NCI-H146 treated with DMSO at 0.1 percent for 48 hours (cell line): ENCODE measurements around the gene SMIM12.
A peak's percentile ranks its signal among the peaks of the same experiment; 100 is the strongest.

Experiments
- DNase-seq: peaks from one replicate; lab custom pipeline; 2025; ENCODE audit not compliant: unreplicated experiment; lab: John Stamatoyannopoulos, UW

The SMIM12 gene

DNA sequence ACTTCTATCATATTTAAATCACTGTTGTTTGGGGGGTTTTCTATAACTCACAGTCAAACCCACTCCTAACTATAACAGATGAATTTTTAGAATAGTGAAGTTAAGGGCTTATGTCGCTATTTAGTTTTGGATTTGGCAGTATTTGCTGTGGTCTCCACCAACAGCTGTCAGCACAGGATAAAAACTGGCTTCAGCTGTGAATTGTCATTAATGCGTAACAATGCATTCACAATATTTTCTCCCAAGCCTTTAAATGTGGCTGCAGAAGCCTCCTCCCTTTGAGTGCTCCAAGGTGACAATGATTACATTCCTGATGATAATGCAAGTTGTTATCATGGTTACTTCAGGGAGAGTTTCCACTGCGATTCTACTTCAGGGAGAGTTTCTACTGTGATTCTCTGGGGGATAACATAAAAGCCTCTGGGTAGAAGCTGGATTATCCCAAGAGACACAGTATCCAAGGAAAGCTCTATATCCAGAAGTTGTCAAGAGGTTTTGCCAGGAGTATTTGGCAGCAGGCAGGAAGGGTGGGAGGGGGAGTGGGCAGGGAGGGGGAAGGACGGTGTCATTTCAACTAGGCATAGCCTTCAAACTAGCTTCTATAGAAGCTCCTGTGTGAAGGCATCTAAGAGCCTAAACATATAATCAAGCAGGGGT is 14.9 kb upstream of the SMIM12 start:
- DNase-seq: no peak

DNA sequence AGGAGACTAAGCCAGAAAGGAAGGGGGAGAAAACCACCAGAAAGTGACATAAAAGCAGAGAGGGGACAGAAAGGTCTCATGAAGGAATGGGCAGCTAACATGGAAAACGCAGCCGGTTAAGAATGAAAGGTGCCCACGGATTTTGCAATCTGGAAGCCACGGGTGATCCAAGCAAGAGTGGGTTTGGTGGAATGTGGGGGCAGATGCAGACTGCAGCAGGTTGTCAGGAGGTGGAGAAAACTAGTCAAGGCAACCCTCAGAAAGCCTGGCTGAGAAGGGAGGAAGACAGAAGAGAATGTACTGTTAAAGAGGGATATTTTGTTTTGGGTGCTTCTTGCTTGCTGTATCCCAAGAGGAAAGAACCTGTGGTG is 12.6 kb upstream of the SMIM12 start:
- no peak for DNase-seq

DNA sequence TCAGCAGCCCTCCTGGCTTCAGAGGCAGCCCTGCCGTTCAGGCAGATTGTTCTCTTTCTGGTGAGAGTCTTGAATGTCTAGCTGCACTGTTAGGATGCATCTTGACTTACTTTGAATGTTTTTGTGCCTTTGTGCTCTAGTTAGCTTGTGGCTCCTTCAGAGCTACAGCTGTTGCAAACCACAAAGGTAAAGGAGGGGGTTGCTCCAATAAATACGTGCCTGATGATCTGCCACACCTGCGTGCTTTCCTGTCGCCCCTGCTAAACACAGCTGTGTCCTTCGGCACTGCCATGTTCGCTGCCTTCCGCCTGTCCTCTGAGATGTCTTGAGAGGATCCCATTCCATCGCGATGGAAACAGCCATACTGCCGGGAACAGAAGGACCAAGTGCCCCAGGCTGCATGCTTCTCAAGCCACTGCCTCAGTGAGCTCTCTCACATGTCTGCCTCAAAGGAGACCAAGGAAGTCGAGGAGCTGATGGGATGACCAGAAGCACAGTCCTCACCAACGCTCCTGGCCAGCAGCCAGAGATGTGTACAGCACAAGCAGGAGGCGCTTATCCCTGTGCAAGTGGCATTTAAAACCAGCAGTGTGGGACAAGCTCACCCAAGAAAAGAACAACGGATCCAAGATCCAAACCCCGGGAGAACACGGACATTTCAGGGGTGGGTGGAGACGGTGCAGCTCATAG is 12.0 kb upstream of the SMIM12 start:
- DNase-seq: no peak

DNA sequence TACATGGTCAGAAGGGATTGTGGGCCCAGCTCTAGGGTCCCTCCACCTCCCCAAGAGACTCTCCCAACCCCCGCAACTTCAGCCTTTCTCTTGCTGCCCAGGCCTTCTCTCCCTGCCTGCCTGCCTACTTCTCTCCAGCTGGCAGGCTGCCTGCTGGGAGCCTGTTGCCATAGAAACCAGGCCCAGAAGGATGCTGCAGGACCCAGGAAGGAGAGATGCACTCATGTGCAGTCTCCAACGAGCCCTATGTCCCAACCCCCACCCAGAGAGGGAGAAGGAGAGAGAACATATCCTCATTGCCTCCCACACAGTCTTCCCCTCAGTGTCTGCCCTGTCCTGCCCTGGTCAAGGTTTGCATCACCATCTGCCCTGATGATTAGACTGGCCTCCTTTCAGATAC is 10.8 kb upstream of the SMIM12 start:
- DNase-seq: no peak

DNA sequence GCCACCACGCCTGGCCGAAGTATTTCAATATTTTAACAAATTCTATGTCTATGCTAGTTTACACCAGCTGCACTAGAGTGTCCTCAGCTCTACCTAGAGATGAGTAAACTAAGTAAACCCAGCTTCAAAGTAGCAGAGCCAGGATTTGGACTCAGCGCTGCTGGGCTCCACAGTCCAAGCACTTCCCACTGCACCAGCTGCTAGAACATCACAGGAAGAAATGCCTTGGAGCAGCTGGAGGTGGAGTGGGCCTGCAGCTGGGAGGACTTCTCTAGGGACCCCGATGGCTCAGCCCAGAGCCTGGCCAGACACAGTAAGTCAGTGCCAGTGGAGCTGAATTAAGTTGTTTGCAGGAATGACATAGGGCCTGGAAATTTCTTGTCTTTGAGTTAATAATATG is 10.2 kb upstream of the SMIM12 start:
- DNase-seq: no peak

DNA sequence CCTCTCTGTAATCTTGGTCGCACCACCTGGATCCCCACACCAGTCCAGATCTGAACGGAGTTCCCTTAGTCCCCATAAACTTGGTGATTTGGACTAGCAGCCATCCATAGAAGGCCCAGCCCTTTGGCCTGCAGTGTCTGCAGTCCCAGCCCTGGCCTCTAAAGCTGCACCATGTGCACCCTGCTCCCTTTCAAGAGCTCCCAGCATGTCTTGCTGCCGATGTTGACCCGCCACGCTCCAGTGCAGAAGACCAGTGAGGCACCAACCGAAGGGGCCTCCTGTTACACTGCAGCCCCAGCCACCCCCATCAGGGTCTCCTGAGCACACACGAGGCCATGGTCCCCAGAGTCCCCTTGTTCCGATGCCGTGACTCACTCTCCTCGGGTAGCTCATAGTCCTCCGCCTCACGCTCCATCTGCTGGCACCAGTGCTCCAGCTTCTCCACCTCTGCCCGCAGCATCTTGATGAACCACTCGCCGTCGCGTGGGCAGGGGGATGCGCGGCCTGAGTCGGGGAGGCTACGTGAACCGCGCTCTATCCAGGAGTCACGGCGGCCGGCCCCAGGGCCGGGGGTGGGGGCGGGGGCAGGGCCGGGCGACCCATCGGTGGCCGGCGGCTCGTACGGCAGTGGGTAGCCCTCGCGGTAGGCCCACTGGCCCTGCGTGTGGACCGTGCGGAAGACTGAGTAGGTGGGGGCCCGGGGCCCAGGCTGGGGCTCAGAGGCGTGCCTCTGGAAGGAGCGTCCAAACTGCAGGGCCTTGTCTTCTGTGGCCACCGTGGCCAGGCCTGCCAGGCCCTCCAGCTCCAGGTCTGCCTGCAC is 8.9 kb upstream of the SMIM12 start:
- DNase-seq: no peak

DNA sequence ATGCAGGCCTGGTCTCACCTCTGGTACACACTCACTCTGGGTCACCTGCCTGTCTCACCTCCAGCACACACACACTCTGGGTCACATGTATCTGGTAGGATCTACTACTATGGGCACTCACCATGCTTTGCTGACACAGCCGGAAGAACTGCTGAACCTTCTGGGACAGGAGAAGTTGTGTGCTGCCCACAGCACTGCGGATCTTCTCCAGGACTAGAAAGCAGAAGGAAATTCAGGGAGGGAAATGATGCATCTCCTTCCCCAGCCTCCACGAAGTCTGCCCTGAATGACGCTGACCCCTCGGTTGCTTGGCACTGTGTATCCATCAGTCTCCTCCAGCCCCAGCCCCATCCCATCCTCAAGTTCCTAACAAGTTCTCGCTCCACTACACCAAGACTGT is 7.9 kb upstream of the SMIM12 start:
- DNase-seq: no peak

DNA sequence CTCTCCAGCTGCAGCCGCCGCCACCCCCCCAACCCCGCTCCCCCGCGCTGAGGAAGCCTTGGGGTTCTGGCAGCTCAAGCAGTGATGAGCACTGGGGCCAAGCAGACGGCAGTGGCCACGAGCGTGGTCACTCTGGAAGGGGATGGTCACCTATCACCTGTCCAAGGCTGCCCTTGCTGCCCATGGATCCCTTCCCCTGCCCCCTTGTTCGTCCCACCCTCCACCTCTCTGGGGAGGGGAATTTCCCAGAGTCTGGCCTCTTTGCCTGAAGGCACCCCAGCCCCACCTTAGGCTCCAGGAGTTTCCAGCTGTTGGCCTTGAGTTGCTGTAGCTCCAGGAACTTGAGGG is 7.2 kb upstream of the SMIM12 start:
- no peak for DNase-seq

DNA sequence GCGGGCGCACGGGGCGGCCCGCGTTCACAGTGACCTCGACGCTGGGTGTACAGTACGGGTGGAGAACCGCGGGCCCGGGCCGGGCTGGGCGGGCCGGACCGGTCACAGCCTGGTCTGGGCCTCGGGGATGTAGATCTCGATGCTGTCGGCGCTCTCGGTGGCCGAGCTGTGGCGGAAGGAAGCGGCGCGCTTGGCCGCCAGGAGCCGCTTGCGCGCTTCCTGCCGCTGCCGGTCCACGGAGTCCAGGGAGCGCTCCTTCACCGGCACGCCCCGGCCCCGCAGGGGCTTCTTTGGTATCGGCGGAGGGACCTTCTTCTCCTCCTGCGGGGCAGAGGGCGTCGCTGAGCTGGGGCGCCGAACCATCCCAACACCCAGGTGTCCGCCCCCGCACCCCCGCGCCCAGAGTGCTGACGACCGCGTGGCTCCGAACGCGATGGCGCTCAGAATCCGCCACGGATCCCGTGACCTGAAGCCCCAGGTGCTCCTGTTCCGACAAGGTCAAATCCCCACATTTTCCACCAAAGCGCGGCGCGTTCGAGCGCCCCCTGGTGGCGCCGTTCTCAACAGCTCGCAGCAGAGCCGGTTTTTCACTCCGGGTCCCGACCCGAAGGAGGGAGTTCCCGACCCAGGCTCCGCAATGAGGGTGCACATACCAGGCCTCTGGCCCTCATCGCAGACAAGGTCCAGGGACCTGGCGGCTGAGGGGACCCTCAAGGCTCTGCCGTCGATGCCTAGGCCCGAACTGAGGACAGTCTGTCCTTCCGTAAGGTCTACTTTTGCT is 6.6 kb upstream of the SMIM12 start:
- DNase-seq: no peak

DNA sequence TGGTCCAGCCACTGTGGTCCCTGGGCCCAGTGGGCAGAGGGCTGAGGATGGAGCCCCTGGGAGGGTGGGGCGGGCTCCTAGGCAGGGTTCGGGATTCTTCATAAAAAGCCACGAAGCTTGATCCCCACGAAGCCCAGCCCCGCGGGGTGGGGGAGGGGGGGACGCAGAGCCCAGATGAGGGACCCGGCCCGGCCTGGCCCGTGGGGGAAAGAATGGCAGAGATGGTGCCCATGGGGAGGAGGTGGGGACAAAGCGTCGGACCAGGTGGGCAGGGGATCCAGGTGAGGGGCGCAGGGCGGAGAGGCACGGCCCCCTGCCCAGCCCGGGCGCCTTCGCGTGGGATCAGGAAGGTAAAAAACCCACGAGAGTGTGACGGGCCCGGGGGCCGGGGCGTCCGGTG is 6.0 kb upstream of the SMIM12 start:
- no peak for DNase-seq

DNA sequence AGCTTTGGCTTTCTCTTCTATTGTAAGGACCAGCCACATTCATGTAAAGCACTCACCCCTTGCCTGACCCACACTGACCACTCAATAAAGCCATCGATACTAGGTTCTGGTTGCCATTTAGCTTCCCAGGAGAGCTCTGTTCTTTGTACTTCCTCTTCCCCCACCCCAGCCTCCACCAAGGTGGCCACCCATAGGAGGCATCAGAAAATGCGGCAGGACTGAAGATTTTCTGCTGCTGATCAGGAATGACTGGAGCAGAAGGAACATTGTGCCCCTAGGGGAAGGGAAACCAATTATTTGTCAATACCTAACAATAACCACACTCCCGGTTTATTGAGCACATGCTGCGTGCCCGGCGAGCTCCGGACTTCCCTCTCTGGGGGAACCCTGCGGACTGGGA is 5.2 kb upstream of the SMIM12 start:
- no peak for DNase-seq

DNA sequence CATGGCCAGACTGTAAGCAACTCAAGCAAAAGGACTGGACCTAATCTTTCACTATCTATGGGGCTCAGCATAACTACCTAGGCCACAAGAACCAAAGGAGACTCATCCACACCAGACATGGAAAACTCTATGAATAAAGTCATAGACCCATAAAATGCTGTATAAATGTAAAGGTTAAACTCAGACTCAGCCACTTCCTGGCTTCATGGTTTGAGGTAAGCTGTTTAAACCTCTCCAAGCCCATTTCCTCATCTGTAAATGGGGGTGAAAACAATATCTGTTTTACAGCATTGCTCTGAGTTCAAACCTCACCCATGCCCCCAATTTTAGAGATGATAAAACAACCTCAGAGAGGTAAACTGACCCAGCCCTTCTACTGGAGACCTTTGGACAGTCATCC is 4.0 kb upstream of the SMIM12 start:
- DNase-seq: no peak

DNA sequence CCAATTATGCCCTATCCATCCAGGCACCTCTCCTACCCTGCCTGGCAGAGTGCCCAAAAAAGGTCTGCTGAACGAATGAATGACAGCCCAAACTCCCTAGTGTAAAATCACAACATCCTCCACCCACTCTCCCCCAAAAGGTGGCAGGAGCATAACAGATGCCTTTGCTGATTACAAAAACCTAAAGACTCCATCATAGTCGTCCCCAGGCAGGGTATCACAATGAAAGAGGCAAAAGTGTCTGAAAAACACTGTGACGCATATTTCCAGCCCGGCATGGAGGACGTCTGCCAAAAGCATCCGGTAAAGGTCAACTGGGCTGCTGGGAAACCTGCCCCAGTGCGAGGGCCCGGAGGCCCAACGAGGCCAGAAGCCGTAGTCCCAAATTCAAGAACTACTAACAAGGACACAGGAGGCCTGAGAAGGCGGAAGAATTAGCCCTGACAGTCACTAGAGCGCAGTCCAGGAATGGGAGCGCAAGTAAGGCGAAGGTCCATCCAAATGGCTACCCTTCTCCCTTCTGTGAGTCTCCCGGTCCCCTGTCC is 576 bp downstream of the SMIM12 start:
- no peak for DNase-seq

DNA sequence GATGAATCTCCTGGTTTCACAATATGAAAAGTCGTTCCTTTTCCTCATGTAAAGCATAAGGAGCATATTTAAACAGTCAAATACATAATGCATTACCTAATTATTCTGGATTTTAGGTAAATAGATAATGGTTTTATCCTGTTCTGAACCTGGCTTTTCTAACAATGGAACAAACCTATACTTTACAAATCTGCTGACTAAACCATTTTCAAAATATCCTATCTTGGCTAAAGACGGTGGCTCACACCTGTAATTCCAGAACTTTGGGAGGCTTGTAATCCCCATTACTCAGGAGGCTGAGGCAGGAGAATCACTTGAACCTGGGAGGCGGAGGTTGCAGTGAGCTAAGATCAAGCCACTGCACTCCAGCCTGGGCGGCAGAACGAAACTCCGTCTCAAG is 2.9 kb downstream of the SMIM12 start:
- DNase-seq: no peak

DNA sequence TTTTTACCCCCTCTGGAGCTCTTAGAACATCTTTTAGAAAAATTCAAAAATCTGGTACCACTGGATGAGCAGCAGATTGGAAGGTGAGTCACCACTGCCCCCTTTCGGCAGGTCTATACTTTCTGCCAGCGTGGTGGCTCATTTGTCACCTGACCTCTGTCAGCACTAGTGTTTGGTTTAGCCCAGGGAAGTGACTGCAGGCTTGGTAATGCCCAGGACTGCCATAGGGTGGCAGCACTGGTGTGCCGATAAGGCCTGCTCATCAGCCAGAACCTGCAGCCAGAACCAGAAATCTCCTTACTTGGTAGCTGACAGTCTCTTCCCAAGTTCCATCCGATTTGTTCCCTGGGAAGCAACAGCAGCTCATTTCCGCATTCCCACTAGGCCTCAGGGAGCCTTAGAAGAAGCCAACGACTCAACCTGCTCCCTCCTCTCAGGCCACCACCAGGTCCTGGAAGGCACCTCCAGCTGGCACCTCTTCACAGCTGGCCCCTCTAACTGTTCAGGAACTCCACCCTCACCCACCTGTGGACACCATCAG is 6.8 kb downstream of the SMIM12 start:
- DNase-seq: peak; percentile 83

DNA sequence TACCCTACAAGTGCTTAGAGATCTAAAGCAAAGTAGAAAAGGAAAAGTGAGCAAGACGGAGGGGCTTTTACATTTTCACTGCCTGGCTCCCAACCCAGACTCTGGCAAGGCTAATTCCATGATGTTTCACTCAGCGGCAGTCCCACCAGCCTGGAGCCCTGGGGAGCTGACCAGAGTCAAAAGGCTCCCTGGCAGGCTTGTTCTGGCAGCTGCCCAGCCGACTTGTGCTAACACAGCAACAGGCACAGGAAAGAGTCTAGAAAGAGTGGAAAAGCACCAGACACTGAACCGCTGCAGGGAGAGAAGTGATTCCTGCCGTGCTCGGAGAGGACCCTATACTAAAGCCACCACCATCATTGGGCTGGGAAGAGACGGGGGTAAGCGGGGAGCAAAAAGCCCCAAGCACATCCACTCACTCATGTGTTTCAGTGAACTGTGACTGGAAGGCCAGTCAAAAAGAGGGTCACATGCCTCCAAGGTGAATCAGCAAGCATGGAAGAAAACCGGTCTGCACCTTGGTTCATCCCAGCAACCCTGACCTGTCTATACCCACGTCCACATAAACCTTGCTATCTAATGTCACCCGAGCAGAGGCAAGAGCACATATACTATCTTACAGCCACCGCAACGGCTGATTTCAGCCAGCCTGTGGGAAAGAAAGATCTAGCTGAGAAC is 8.0 kb downstream of the SMIM12 start:
- no peak for DNase-seq

DNA sequence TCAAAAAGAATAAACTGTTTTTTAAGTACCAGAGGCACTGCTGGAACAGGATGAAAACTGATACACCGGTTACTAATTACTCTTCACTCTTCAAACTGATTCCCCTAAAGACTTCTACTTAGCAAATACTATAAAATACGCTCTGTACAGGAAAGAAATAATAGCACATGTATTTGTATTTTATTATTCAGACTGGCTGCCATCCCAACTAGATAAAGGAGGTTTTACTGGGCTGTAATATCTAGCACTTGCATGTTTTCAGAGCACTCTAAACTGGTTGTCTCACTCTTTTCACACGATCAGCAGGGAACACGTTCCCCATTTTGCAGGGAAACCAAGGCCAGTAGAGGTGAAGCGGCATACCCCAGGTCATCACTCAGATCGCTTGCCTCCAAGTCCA is 9.2 kb downstream of the SMIM12 start:
- peak; percentile 19 for DNase-seq

DNA sequence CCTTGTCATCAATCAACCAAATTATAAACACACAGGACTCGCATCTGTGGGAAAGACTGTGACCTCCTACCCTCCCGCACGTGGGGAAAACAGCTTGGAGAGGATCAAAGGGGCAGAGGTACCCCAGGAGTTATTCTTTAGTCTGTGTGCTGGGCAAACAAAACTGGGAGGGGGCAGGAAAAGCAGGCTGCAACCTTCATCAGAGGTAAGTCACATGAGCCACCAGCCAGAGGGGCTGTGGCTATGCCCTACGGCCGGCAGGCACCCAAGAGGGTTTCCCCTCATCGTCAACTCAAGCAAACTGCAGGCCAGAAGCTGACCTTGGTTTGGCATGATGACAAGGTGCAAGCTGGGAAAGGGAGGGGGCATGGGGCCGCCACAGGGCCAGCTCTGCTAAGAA is 12.5 kb downstream of the SMIM12 start:
- DNase-seq: peak; percentile 33

DNA sequence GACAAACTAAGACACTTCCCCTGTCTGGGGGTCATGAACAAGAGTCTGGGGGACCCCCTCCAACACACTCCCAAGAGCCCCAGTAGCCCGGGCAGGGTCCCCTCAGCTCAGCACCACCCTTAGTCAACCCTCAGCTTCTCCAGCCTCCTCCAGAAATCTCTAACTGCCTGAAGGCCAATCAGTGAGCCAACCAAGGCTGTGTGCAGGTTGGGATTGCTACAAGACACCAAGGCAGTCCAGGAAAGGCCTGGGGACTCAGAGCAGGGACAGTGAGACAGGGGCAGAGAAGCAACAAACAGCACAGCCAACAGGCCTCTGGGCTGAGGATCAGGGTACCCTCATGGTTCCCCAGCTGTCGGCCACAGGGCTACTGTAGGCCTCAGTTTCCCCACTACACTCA is 13.3 kb downstream of the SMIM12 start:
- DNase-seq: no peak

DNA sequence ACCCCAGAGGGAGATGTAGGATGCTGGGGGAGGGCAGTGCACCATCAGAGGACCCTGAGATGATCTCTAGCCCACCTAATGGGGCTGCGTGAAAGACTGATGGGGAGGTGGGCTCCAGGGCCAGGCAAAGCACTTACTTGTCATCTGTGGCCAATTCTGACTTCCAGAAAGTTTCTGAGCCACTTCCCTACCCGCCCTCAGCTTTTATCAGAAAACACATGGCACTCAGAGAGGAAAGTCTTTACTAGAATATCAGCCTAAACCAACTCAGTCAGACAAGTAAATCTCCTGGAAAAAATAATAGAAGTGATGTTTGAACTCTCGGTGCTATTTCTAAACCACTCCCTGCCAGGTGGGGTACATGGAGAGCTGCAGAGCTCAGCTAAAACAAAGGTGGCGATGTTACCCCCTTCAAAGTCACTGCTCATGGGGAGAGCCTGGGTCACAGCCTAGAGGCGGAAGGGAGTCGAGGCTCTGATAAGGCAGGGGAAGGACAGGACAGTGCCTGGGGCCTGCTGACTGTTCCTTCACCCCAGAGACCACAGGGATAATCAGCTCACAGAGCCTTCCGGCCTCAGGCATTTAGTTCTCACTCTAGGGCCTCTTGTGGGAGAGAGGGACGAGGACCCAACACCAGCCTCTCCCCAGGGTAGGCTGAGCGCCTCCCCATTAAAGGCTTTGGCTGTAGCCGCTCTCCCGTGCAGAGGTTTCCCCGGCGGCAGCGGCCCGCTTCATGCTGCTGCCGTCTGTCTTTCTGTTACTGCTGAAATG is 14.2 kb downstream of the SMIM12 start:
- DNase-seq: no peak
